Right ventricle myocardium superior (tissue), 1 donor: Measurements from ENCODE around the gene LENG1. TPM values are rescaled to one million over a fixed set of nuclear protein-coding genes. Genes with fewer than 3 reads are reported as not detected.
"Not testable (repeated sequence)": the region's sequence is repeated elsewhere in the genome, so short reads cannot be mapped to it uniquely, and the experiment has no call there.

Experiments used
- ATAC-seq: fragments of 200-7000 bp; cut with Tn5 transposase; one replicate; pipeline ENCODE4 v1.9.1; 2020; ENCODE audit warnings: mild to moderate bottlenecking; ENCODE audit not compliant: poor library complexity
- DNase-seq: peaks from one replicate; pipeline ENCODE4 v3.0.0-alpha.2; 2020
- intact Hi-C: fragments of 100-400 bp; cut with DNase I; formaldehyde crosslinking; loops from one replicate; pipeline ENCODE4 v1.11.2; 2022
- total RNA-seq: library from RNA; stranded (reverse); fragmentation: NEBNext Ultra II Directional; extraction: Animal tissue kit (Norgen Biotek cat#: 25700); gene quantifications from one replicate; pipeline ENCODE4 v1.2.1, GENCODE V29; 2021
- donor health status: DM: no; HTN: yes; CAD: no; lungs with severe emphysema.

LENG1 gene
- total RNA-seq, 1 donor from 2014 or later: 6.5 TPM

GRCh38 chr19:54191011-54191810 lies 31.7 kb upstream of the LENG1 start, which contains the start of gene TSEN34:
Gene TSEN34 (plus strand): TSS chr19:54191308. CDS start chr19:54191365, 57 bp downstream.
- intact Hi-C loops: no loop called here
- DNase-seq (peak; percentile 93), ATAC-seq (peak; percentile 59)

- ATAC-seq: peak; percentile 79
- peak; percentile 99 for DNase-seq
- intact Hi-C loops: no loop called here
Observed at GRCh38 chr19:54190503-54191010, 31.0 kb upstream of the LENG1 start.

GRCh38 chr19:54189735-54190502 lies 30.4 kb upstream of the LENG1 start:
- peak; percentile 82 for ATAC-seq
- peak; percentile 100 for DNase-seq
- intact Hi-C loops: no loop called here

- intact Hi-C loops: no loop called here
- ATAC-seq (peak; percentile 11), DNase-seq (no peak)
Observed at GRCh38 chr19:54189145-54189734, 29.7 kb upstream of the LENG1 start, which contains the start of gene MBOAT7. Gene MBOAT7 (minus strand): TSS chr19:54189580. CDS start chr19:54188508, 1,072 bp downstream.

- DNase-seq (no peak), ATAC-seq (no peak)
- intact Hi-C loops: no loop called here
Observed at GRCh38 chr19:54188215-54188871, 28.8 kb upstream of the LENG1 start.

GRCh38 chr19:54186934-54187381 lies 27.4 kb upstream of the LENG1 start:
- no peak for ATAC-seq
- no peak for DNase-seq
- intact Hi-C loops: no loop called here

- DNase-seq (no peak), ATAC-seq (no peak)
- intact Hi-C loops: no loop called here
Observed at GRCh38 chr19:54186351-54186750, 26.8 kb upstream of the LENG1 start.

GRCh38 chr19:54183431-54183830 lies 23.9 kb upstream of the LENG1 start:
- intact Hi-C loops: no loop called here
- DNase-seq (no peak), ATAC-seq (no peak)

- intact Hi-C loops, DNase-seq, ATAC-seq: not testable (repeated sequence)
Observed at GRCh38 chr19:54181894-54182293, 22.4 kb upstream of the LENG1 start.

GRCh38 chr19:54180691-54181091 lies 21.2 kb upstream of the LENG1 start:
- intact Hi-C loops: no loop called here
- DNase-seq (no peak), ATAC-seq (no peak)

- peak; percentile 39 for ATAC-seq
- intact Hi-C loops: no loop called here
Observed at GRCh38 chr19:54179921-54180461, 20.5 kb upstream of the LENG1 start.

GRCh38 chr19:54179262-54179852 lies 19.8 kb upstream of the LENG1 start:
- no peak for DNase-seq
- intact Hi-C loops: no loop called here
- ATAC-seq: no peak

More at GRCh38 chr19:54179921-54180461, 20.5 kb upstream of the LENG1 start:
- no peak for DNase-seq

GRCh38 chr19:54178581-54179261 lies 19.2 kb upstream of the LENG1 start:
- DNase-seq (no peak), ATAC-seq (peak; percentile 83)
- intact Hi-C loops: no loop called here

- intact Hi-C loops: loop anchor here (5.0 kb wide), 1 partner anchor 58 kb away; no protein-coding TSS in a partner anchor
- no peak for ATAC-seq
- no peak for DNase-seq
Observed at GRCh38 chr19:54173951-54174834, 14.7 kb upstream of the LENG1 start.

- no peak for ATAC-seq
- DNase-seq: no peak
- intact Hi-C loops: loop anchor here (5.0 kb wide), 1 partner anchor 59 kb away; no protein-coding TSS in a partner anchor
Observed at GRCh38 chr19:54173359-54173699, 13.8 kb upstream of the LENG1 start.
